GM21423 (cell line): ENCODE results near the gene REL.
"Not testable (repeated sequence)": the region's sequence is repeated elsewhere in the genome, so short reads cannot be mapped to it uniquely, and the experiment has no call there.

ENCODE experiments used
- ATAC-seq: cut with Tn5 transposase; IDR thresholded peaks from one replicate; pipeline ENCODE4 v1.9.1; 2021; ENCODE audit warnings: mild to moderate bottlenecking, moderate library complexity; ENCODE audit not compliant: unreplicated experiment

Gene REL

DNA sequence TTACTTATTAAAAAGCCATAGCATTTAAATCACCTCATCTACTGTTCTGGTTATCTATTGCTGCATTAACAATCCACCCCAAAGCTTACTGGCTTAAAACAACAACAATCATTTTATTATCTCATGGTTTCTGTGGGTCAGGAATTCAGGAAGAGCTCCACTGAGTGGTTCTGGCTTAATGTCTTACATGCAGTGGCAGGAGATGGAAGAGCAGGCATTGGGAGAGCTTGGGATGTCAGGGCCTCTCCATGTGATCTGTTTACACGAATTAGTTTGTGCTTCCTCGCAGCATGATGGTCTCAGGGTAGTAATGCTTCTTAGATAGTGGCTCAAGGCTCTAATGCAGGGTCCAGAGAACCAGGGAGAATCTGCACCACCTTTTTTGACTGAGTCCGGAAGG lies 14.4 kb upstream of the REL start:
- ATAC-seq: no peak

DNA sequence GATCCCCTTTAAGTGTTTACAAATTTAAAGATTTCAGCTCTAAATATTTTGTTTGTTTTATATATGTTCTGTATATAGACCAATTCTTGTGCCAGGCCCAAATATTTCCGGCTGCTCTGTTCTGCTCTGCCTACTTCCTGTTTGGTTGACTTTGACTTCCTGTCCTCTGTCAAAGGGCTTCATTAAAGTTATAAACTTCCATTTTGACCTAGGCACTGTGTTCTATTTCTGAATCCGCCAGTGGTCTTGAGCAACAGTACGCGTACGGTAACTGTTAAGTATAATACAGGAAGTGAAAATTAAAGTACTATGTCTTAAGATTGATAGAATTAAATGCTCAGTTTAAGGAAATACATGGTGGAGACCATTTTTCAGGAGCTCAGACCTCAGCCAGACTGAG lies 13.5 kb upstream of the REL start:
- peak; percentile 58 for ATAC-seq

DNA sequence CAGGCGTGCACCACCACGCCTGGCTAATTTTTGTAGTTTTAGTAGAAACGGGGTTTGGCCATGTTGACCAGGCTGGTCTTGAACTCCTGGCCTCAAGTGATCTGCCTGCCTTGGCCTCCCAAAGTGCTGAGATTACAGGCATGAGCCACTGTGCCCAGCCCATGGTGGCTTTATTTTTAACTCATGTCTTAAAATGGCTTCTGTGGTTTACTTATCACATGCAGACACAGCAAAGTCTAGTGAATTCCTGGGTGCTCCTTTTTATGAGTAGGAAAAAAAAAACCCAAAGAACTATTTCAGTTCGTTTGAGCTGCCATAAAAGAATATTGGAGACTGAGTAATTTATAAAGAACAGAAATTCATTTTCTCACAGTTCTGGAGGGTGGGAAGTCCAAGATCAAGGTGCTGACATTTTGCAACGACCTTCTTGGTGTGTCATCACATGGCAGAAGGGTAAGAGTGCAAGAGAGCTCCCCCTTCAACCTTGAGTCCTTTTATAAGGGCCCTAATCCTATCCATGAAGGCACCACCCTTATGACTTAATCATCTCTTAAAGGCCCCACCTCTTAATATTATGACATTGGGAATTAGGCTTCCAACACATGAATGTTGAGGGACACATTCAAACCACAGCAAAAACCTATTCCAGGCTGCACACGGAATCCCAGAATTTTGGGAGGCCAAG lies 12.6 kb upstream of the REL start:
- ATAC-seq: no peak

DNA sequence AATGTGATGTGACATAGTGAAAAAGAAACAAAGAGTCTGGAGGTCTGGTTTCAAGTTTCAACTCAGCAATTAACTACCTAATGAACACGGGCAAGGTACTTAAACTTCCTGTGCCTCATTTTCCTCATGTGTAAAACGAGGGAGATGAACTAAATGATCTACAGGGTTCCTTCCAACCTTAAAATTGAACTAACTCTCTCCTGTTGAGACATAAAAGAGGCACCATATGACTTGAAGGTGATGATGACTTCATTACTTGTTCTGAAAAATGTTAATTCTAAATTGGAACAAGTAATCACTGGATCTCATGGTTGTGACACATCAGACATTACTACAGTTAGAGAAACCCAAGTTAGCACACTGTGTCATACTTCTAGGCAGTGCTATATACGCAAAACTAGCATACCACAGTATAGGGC lies 8.9 kb upstream of the REL start:
- peak; percentile 38 for ATAC-seq

DNA sequence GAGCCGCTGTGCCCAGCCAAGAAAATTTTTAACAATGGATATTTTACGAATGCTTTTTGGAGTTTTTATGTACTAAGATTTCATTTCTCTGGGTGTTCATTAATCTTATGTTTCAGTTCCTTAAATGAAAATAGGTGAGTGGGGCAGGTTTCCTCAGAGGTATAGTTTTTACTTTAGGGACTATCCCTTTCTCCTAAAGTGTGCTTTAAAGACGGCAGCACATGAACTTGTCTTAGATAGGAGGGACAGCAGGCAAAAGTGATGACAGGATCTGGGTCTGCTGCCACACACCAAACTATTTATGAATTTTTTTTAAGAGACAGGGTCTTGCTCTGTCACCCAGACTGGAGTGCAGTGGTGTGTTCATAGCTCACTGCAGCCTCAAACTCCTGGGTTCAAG lies 8.0 kb upstream of the REL start:
- ATAC-seq: peak; percentile 74

DNA sequence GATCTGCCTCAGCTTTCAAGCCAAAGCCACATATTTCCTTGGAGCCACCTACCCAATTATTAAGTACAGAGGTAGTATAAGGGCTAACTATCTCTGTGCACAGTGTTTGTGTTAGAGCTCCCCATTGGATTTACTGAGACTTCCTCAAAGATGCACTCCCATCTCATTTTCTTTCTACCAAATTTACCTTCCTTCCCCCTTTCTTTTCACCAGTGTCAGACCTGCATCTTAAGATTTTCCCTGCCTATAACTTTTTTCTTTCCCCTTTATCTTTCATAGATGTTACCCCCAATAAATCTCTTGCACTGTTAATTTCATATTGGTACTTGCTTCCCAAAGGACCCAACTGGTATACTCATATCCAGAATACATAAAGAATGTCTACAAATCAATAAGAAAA lies 5.9 kb upstream of the REL start:
- ATAC-seq: no peak

DNA sequence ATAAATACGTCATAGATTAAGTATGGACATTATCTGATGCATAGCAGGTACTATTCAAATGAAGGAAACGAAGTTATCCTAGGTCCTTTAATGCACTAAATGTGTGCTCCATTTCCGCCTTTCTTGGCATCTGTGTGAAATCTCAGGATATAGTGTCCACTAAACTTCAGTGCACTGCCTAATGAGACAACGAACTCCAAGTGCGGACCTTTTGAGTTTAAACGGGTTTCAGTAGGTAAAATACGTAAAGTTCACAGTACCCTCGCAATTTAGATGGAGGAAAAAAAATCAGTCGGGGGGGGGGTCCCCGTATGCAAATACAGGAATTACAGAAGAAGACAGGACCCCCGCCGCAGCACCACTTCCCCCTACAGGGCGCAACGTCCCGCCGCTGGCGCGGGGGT lies 729 bp upstream of the REL start:
- no peak for ATAC-seq

DNA sequence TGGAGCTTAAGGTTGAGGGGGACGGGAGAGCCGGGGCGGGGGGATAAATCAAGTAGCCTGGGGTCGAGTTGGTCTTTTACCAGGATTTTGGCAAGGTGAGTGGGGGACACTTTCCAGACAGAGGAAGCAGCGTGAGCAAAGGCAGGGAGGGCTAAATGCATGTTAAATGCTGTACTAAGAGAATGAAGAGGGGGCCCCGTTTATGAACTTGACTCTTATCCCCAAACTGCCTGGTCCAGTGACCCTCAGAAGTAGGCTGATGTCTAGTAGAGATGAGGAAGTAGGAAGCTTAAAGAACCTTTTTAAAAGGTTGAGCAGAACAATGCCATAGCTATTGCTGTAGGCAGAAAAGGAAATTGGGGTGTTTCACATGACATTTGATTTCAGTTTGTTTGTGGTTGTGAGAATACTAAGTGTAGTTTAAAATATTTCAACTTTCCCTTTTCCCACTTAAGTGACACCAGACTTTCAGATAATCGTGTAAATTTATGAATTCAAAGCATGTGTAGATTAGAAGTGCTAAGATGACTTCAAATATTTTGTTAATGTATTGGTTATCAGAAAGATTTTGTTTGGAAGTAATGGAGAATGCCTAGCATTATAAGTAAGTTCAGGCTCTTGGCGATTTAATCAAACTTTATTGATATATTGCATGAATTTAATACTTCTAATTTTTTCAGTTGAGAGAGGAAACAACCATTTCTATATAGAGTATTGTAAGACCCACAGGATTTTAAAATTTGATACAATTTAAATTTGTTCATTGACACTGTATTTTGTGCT lies 1.8 kb downstream of the REL start:
- ATAC-seq: peak; percentile 34

DNA sequence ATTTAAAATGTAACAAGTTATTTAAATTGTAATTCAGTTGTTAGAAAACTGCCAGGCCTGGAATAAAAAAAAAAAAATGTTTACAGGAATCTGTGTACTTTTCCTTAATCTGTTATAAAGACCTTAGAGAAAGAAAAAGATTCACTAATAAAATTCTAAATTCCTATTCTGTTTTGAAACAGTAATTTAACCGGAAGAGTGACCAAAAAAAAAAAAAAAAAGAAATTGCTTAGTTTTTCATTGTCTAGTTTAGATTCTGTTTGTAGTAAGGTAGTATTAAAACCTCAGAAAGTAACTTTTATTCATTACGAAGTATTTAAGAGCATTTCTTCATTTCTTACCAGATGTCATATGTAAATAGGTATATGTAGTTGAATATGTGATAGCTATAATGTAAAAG lies 2.5 kb downstream of the REL start:
- no peak for ATAC-seq

DNA sequence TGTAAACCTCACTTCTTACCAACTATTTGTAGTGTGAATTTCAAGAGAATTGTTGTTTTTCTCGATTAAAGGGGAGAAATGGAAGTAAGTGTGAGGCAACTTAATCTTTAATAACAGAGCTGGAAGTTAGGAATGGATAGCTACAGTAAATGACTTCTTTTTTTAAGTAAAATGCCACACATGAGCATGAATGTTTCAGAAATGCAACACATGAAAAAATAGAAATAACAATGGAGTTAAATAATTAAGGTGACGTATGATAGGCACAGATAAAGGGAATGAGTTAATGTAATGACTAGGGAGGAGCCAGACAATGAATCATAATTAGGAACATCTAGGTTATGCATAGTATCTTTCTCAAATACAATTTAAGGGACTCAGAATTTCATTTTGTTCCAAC lies 3.4 kb downstream of the REL start:
- ATAC-seq: no peak

DNA sequence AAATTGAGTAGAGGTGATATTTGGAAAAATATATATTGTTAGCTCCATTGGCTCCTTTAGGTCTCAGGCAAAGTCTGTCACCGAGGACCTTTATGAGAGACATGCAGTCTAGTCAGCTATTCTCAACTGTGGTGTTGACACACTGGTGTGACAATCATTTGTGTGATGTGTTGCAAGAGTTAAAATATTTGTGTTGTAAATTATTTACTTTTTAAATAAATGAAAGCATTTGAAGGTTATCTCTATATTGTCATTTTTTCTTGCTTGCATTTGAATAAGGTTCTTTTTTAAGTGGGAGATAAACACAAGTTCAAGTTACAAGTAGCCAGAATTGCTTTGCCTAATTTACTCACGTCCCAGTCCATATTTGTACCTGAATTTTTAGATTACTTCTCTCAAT lies 4.3 kb downstream of the REL start:
- ATAC-seq: no peak

DNA sequence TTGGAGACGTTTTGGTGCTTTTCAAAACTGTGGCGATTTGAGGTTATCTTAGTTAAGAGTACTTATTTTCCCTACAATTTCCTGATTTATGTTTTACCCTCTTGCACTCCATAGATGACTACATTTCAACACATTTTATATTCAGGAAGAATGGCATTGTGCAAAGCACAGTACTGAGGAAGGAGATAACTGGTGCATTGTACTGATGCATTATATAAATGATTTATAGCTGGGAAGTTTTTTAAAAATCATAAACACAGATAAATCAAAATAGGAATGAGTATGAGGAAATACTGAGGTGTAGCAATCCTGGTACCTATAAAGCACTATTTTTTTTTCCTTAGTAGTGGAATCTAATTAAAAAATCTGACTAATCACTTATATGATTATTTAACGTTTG lies 5.6 kb downstream of the REL start:
- no peak for ATAC-seq

DNA sequence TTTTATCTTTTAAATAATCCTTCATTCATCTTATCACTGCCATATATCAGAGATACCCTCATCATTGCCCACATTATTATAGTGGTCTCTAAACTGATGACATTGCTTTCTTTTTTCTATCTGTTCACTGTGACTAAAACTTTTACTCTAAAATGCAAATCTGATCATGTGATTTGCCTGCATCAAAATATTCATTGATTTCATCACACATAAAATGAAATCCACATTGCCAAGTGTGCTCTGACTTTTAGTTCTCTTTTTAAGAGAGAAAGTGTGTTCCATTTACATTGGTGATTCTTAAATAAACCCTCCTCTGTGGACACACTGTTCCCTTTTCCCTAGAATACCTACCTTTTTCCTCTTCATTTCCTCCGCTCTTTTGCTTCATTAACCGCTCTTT lies 7.5 kb downstream of the REL start:
- ATAC-seq: no peak

DNA sequence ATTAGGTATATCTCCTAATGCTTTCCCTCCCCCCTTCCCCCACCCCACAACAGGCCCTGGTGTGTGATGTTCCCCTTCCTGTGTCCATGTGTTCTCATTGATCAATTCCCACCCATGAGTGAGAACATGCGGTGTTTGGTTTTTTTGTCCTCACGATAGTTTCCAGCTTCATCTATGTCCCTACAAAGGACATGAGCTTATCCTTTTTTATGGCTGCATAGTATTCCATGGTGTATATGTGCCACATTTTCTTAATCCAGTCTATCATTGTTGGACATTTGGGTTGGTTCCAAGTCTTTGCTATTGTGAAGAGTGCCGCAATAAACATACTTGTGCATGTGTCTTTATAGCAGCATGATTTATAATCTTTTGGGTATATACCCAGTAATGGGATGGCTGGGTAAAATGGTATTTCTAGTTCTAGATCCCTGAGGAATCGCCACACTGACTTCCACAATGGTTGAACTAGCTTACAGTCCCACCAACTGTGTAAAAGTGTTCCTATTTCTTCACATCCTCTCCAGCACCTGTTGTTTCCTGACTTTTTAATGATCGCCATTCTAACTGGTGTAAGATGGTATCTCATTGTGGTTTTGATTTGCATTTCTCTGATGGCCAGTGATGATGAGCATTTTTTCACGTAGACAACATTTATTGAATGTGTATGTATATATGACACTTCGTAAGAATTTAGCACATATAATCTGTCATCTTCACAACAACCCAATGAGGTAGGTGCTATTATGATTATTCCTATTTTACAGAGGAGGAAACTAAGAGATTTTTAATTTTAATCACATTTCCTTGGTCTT lies 8.4 kb downstream of the REL start:
- ATAC-seq: not testable (repeated sequence)

DNA sequence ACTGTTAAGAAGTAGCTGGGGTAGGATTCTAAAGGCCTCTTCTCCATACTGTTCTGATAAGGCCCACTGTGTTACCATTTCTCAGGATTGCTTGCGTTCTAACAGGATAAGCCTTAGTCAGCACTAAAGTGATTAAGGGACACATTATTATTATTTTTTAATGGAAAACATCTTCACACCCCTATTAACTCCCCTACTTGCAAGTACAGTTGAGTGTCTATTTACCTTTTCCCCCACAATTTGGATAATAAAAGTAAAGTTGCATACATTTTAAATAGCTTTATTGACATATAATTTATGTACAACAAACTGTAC lies 9.0 kb downstream of the REL start:
- ATAC-seq: no peak

DNA sequence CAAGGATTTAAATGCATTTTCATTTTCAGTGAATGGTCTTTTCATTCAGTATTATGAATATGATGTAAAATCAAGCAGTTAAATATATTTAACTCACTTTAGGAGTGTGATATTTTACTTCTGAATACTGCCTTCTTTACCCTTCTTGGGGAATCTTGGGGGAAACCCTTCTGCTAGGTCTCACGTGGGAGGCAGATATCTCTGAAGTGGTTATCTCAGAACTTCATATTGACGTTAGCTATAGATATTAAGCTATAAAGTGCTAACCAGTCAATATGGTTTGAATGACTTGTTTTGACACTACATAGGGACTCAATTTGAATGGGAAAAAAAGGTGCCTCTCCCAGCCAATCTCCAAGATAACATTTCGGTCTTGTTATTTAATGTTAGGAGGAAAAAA lies 9.8 kb downstream of the REL start:
- no peak for ATAC-seq

DNA sequence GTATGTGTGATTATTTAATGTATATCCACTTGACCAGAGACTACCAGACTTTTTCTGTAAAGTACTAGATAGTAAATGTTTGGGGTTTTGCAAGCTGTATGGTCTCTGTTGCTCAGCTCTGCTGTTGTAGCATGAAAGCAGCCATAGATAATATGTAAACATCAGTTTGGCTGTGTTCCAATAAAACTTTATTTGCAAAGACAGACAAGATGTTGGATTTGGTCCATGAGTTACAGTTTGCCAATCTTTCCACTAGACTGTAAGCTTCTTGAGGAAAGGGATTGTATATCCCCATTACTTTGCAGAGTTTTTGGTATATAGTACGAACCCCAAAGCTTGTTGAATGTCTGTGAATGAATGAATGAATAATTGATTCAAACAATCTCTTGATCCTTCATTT lies 17.2 kb downstream of the REL start:
- no peak for ATAC-seq

DNA sequence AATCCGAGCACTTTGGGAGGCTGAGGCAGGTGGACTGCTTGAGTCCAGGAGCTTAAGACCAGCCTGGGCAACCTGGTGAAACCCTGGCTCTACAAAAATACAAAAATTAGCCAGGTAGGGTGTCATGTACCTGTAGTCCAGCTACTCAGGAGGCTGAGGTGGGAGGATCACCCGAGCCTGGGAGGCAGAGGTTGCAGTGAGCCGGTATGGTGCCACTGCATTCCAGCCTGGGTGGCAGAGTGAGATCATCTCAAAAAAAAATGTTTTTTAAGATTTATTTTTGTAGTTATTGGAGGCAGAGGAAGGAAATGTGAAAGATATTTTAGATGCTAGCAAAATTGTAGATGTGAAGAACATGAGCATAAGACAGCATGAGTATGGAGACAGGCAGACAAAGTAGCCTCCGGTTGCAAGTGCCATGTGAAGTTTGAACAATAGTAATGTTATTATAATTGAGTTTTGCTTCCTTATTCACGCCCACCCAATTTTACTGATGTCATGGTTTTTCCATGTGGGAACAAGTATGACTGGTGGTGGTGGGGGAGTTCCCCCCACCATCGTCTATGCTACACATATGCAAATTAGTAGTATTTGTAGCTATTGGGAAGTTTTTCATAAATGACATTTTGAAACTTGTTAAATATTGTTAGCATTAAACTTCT lies 18.0 kb downstream of the REL start:
- no peak for ATAC-seq

DNA sequence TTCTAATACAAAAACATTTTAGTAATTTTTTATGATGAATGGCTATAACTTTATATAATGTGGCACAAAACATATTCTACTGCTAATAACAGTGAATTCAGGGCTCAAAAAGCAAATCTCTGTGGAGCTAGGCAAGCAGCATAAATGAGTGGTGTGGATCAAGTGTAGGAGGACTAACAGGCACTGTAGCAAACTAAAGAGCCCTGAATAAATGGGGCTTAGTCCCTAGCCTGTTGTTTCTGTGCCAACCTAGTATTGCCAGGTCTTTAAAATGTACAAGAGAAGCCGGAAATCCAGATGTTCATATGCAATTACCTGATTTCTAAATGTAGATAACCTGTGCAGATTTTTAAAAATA lies 18.5 kb downstream of the REL start:
- ATAC-seq: no peak

DNA sequence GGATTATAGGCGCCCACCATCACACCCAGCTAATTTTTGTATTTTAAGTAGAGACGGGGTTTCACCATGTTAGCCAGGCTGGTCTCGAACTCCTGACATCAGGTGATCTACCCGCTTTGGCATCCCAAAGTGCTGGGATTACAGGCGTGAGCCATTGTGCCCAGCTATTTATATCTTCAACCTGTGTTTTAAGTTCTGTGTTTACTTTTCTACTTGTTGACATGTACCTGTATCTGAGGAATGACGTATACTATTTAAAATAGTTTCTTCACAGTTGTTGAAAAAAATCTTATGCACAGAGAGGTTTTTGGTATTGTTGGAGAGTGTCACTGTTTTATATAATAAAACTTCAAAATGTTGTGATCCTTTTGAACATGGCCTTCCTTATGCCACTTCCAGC lies 19.9 kb downstream of the REL start:
- not testable (repeated sequence) for ATAC-seq

DNA sequence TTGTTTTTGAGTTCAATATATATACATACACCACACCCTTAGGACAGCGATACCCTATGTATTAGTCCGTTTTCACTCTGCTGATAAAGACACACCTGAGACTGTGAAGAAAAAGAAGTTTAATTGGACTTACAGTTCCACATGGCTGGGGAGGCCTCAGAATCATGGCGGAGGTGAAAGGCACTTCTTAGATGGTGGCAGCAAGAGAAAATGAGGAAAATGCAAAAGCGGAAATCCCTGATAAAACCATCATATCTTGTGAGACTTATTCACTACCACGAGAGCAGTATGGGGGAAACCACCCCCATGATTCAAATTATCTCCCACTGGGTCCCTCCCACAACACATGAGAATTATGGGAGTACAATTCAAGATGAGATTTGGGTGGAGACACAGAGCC lies 24.5 kb downstream of the REL start:
- not testable (repeated sequence) for ATAC-seq

DNA sequence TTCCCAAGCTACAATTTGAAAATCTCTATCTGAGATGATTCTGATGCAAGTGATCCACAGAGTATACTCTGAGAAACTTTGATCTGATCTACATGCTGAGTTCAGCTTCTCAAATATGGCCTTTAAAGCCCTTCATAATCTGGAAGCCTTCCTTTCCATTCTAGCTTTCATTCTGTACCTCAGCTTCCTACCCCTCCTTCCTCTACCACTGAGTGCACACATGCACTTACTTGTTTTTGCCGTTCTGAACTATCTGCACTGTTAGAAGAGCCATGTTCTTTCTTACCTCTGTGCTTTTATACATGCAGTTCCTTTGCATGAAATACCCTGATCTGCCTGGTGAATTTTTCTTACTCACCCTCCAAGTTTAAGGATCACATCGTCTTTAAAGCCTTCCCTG lies 25.0 kb downstream of the REL start:
- ATAC-seq: no peak
